ENCODE results near the gene LRRC8B. TPM values are rescaled to one million over a fixed set of nuclear protein-coding genes. Genes with fewer than 3 reads are reported as not detected.

Gene LRRC8B
- total RNA-seq, 2 experiments from 2014 or later = 18.0 to 20.4 TPM

GRCh38 chr1:89633248-89633799, 108.7 kb downstream of the LRRC8B start:
- Mint-ChIP-seq H3K9me3 (no peaks in the 10 kb centered on the region), H3K27me3 (ENCODE audit: low read depth) (no peaks in the 10 kb centered on the region), H3K4me3 (peak overlapping the region; percentile 91), H3K27ac (peak overlapping the region; percentile 93), H3K36me3 (ENCODE audit: low read depth) (peaks cover 10% of the 10 kb centered on the region), H3K4me1 (ENCODE audit: low read depth) (peaks cover 65% of the 10 kb centered on the region)
- CTCF ChIA-PET = interaction anchor here (0.7 to 8.4 kb wide), 12 partner anchors 14 to 356 kb away, joined by 3 to 112 read pairs (median 4); no protein-coding TSS in a partner anchor
- intact Hi-C loops (cut with micrococcal nuclease) = loop anchor here (1.0 to 10.0 kb wide), 6 partner anchors 124 to 1921 kb away; partner anchors contain the start of genes LRRC8D and ZNF326
- DNase-seq = peak; percentile 64

GRCh38 chr1:89633800-89634625, 109.4 kb downstream of the LRRC8B start:
- CTCF ChIA-PET = interaction anchor here (0.5 to 8.4 kb wide), 14 partner anchors 9 to 356 kb away, joined by 3 to 112 read pairs (median 5); no protein-coding TSS in a partner anchor
- Mint-ChIP-seq H3K9me3 (no peaks in the 10 kb centered on the region), H3K27ac (peak overlapping the region; percentile 93), H3K27me3 (ENCODE audit: low read depth) (no peaks in the 10 kb centered on the region), H3K4me3 (peak overlapping the region; percentile 91), H3K36me3 (ENCODE audit: low read depth) (peaks cover 11% of the 10 kb centered on the region), H3K4me1 (ENCODE audit: low read depth) (peaks cover 63% of the 10 kb centered on the region)
- intact Hi-C loops (cut with micrococcal nuclease) = loop anchor here (1.0 to 10.0 kb wide), 6 partner anchors 123 to 1921 kb away; partner anchors contain the start of genes LRRC8D and ZNF326
- peak; percentile 58 for DNase-seq

GRCh38 chr1:89635825-89636815, 111.5 kb downstream of the LRRC8B start:
- peaks cover 15% of the 10 kb centered on the region for H3K36me3 Mint-ChIP-seq (ENCODE audit: low read depth)
- peak overlapping the region; percentile 88 for H3K27ac Mint-ChIP-seq
- intact Hi-C loops (cut with micrococcal nuclease) = loop anchor here (1.0 to 10.0 kb wide), 9 partner anchors 14 to 1919 kb away; no protein-coding TSS in a partner anchor
- H3K4me1 Mint-ChIP-seq (ENCODE audit: low read depth) = peaks cover 65% of the 10 kb centered on the region
- DNase-seq = no peak
- no peaks in the 10 kb centered on the region for H3K9me3 Mint-ChIP-seq
- H3K4me3 Mint-ChIP-seq = peak overlapping the region; percentile 60
- CTCF ChIA-PET = interaction anchor here (0.7 to 8.4 kb wide), 19 partner anchors 9 to 154 kb away, joined by 3 to 112 read pairs (median 4); no protein-coding TSS in a partner anchor
- H3K27me3 Mint-ChIP-seq (ENCODE audit: low read depth) = no peaks in the 10 kb centered on the region

GRCh38 chr1:89637496-89637895, 112.9 kb downstream of the LRRC8B start:
- Mint-ChIP-seq H3K9me3 (no peaks in the 10 kb centered on the region), H3K4me3 (no peak overlapping the region), H3K4me1 (ENCODE audit: low read depth) (peaks cover 66% of the 10 kb centered on the region), H3K36me3 (ENCODE audit: low read depth) (peaks cover 22% of the 10 kb centered on the region), H3K27me3 (ENCODE audit: low read depth) (no peaks in the 10 kb centered on the region), H3K27ac (peak overlapping the region; percentile 88)
- CTCF ChIA-PET = interaction anchor here (1.0 to 2.2 kb wide), 5 partner anchors 9 to 125 kb away, joined by 3 to 8 read pairs (median 4); no protein-coding TSS in a partner anchor
- intact Hi-C loops (cut with micrococcal nuclease) = loop anchor here (1.0 to 10.0 kb wide), 2 partner anchors 9 to 1917 kb away; no protein-coding TSS in a partner anchor
- DNase-seq = no peak

GRCh38 chr1:89640440-89640839, 115.8 kb downstream of the LRRC8B start:
- Mint-ChIP-seq H3K4me1 (ENCODE audit: low read depth) (peaks cover 81% of the 10 kb centered on the region), H3K27ac (no peak overlapping the region), H3K4me3 (no peak overlapping the region), H3K27me3 (ENCODE audit: low read depth) (no peaks in the 10 kb centered on the region), H3K36me3 (ENCODE audit: low read depth) (peaks cover 35% of the 10 kb centered on the region), H3K9me3 (peaks cover 5% of the 10 kb centered on the region)
- no peak for DNase-seq
- CTCF ChIA-PET = no interaction called here
- intact Hi-C loops (cut with micrococcal nuclease) = no loop called here

GRCh38 chr1:89641781-89642180, 117.2 kb downstream of the LRRC8B start:
- CTCF ChIA-PET = no interaction called here
- Mint-ChIP-seq H3K4me1 (ENCODE audit: low read depth) (peaks cover 69% of the 10 kb centered on the region), H3K9me3 (peaks cover 8% of the 10 kb centered on the region), H3K27me3 (ENCODE audit: low read depth) (no peaks in the 10 kb centered on the region), H3K36me3 (ENCODE audit: low read depth) (peaks cover 40% of the 10 kb centered on the region), H3K27ac (peak overlapping the region; percentile 76), H3K4me3 (no peak overlapping the region)
- intact Hi-C loops (cut with micrococcal nuclease) = no loop called here
- DNase-seq = no peak

GRCh38 chr1:89643577-89643976, 118.9 kb downstream of the LRRC8B start:
- intact Hi-C loops (cut with micrococcal nuclease) = no loop called here
- Mint-ChIP-seq H3K27ac (peak overlapping the region; percentile 31), H3K4me3 (no peak overlapping the region), H3K4me1 (ENCODE audit: low read depth) (peaks cover 62% of the 10 kb centered on the region), H3K36me3 (ENCODE audit: low read depth) (peaks cover 39% of the 10 kb centered on the region), H3K9me3 (peaks cover 11% of the 10 kb centered on the region), H3K27me3 (ENCODE audit: low read depth) (no peaks in the 10 kb centered on the region)
- DNase-seq = no peak
- CTCF ChIA-PET = interaction anchor here (1.0 kb wide), 1 partner anchor 119 kb away, joined by 4 read pairs; no protein-coding TSS in a partner anchor

GRCh38 chr1:89644119-89644814, 119.6 kb downstream of the LRRC8B start:
- DNase-seq = no peak
- no peaks in the 10 kb centered on the region for H3K27me3 Mint-ChIP-seq (ENCODE audit: low read depth)
- peaks cover 63% of the 10 kb centered on the region for H3K4me1 Mint-ChIP-seq (ENCODE audit: low read depth)
- H3K36me3 Mint-ChIP-seq (ENCODE audit: low read depth) = peaks cover 35% of the 10 kb centered on the region
- peak overlapping the region; percentile 44 for H3K27ac Mint-ChIP-seq
- no peak overlapping the region for H3K4me3 Mint-ChIP-seq
- intact Hi-C loops (cut with micrococcal nuclease) = no loop called here
- H3K9me3 Mint-ChIP-seq = peaks cover 11% of the 10 kb centered on the region
- CTCF ChIA-PET = interaction anchor here (1.0 kb wide), 2 partner anchors 35 to 44 kb away, joined by 3 read pairs; no protein-coding TSS in a partner anchor

GRCh38 chr1:89646259-89646658, 121.6 kb downstream of the LRRC8B start:
- H3K4me1 Mint-ChIP-seq (ENCODE audit: low read depth) = peaks cover 66% of the 10 kb centered on the region
- intact Hi-C loops (cut with micrococcal nuclease) = loop anchor here (1.0 kb wide), 1 partner anchor 9 kb away; no protein-coding TSS in a partner anchor
- no peak for DNase-seq
- CTCF ChIA-PET = interaction anchor here (1.3 to 3.1 kb wide), 4 partner anchors 8 to 117 kb away, joined by 3 to 12 read pairs (median 4); partner anchors contain the start of gene LRRC8C
- peaks cover 11% of the 10 kb centered on the region for H3K9me3 Mint-ChIP-seq
- no peaks in the 10 kb centered on the region for H3K27me3 Mint-ChIP-seq (ENCODE audit: low read depth)
- no peak overlapping the region for H3K4me3 Mint-ChIP-seq
- H3K27ac Mint-ChIP-seq = no peak overlapping the region
- H3K36me3 Mint-ChIP-seq (ENCODE audit: low read depth) = peaks cover 44% of the 10 kb centered on the region

Measured in activated naive CD4-positive, alpha-beta T cell treated with anti-CD3 and anti-CD28 coated beads for 36 hours (primary cell).